K562 (cell line): ENCODE measurements around the gene PTPRR.

ENCODE experiments used
- ATF4 ChIP-seq: fragments of 450-650 bp; formaldehyde crosslinking; IDR thresholded peaks from 2 replicates; pipeline ENCODE4 v1.4.0; 2022; ENCODE audit warnings: mild to moderate bottlenecking, moderate library complexity
- CTCF ChIP-seq, 3 experiments: IDR thresholded peaks in 2 of 3; conservative IDR thresholded peaks in 1 of 3; 2 replicates each; pipeline ENCODE4 v1.5.1; 2011 to 2012; ENCODE audit warnings: low read length in 3 of 3, mild to moderate bottlenecking in 3 of 3, control low read depth in 2 of 3, improper control_type of control experiment in 1 of 3, inconsistent platforms in 1 of 3, low read depth in 1 of 3, mixed read lengths in 1 of 3, moderate library complexity in 1 of 3; ENCODE audit not compliant: insufficient read depth in 2 of 3
- EZH2 ChIP-seq: IDR thresholded peaks from 2 replicates; pipeline ENCODE4 v1.6.1; 2012; ENCODE audit warnings: low read depth, mild to moderate bottlenecking, inconsistent platforms, low read length, borderline replicate concordance
- FOXK2 ChIP-seq, 2 experiments: fragments of 450-650 bp; IDR thresholded peaks in 1 of 2; conservative IDR thresholded peaks in 1 of 2; 2 replicates each; pipeline ENCODE4 v1.6.1; 2016; ENCODE audit warnings: low read depth in 2 of 2, mild to moderate bottlenecking in 1 of 2
- JUNB ChIP-seq: fragments of 450-650 bp; formaldehyde crosslinking; conservative IDR thresholded peaks from 2 replicates; pipeline ENCODE4 v1.4.0; 2020; ENCODE audit warnings: mild to moderate bottlenecking
- LARP7 ChIP-seq: fragments of 450-650 bp; IDR thresholded peaks from 2 replicates; pipeline ENCODE4 v1.6.1; 2016
- MXI1 ChIP-seq: IDR thresholded peaks from 2 replicates; pipeline ENCODE4 v1.6.1; 2011; ENCODE audit warnings: low read depth, mild to moderate bottlenecking, improper control_type of control experiment, low read length
- NR2C2 ChIP-seq, 2 experiments: fragments of 200-800 bp in 1 of 2; sonication (Bioruptor generic) in 1 of 2; sonication (generic) in 1 of 2; formaldehyde crosslinking in 1 of 2; IDR thresholded peaks; 2 replicates each; pipeline versions ENCODE4 v1.6.1 to v1.8.0; 2016 to 2022; ENCODE audit warnings: mild to moderate bottlenecking in 1 of 2, missing compliant biosample characterization in 1 of 2, missing genetic modification characterization in 1 of 2, missing genetic modification reagents in 1 of 2
- YY1 ChIP-seq, 3 experiments: IDR thresholded peaks; 2 replicates each; pipeline ENCODE4 v1.6.1; 2011; ENCODE audit warnings: low read length in 2 of 3, mild to moderate bottlenecking in 2 of 3, moderate library complexity in 2 of 3, borderline replicate concordance in 1 of 3, control low read depth in 1 of 3, low read depth in 1 of 3; ENCODE audit not compliant: insufficient read depth in 3 of 3, insufficient replicate concordance in 2 of 3, control insufficient read depth in 1 of 3, insufficient read length in 1 of 3; ENCODE audit errors: extremely low read depth in 1 of 3
- ZBTB1 ChIP-seq: sonication (generic); formaldehyde crosslinking; IDR thresholded peaks from 2 replicates; pipeline ENCODE4 v1.8.1; 2023; ENCODE audit warnings: missing genetic modification reagents, low read depth, mild to moderate bottlenecking, borderline replicate concordance
- ZNF212 ChIP-seq: fragments of 450-650 bp; formaldehyde crosslinking; IDR thresholded peaks from 2 replicates; pipeline ENCODE4 v1.4.0; 2020; ENCODE audit warnings: mild to moderate bottlenecking
- ZNF740 ChIP-seq, 3 experiments: fragments of 200-800 bp in 1 of 3; sonication (Bioruptor generic) in 1 of 3; sonication (generic) in 1 of 3; formaldehyde crosslinking in 1 of 3; IDR thresholded peaks; 2 replicates each; pipeline versions ENCODE4 v1.6.1 to v1.8.0; 2016 to 2022; ENCODE audit warnings: mild to moderate bottlenecking in 2 of 3, missing compliant biosample characterization in 2 of 3, missing genetic modification characterization in 2 of 3, missing genetic modification reagents in 1 of 3

GRCh38 chr12:70809887-70810286, 110.7 kb downstream of the PTPRR start:
- TF ChIP-seq ATF4 (CRISPR knock-in tag) = no peak
- TF ChIP-seq ZNF740 (CRISPR knock-in tag; IDR thresholded peaks at IDR 0.05) = no peak
- TF ChIP-seq ZNF740 (tag; IDR thresholded peaks at IDR 0.05) = no peak
- no peak for TF ChIP-seq NR2C2 (CRISPR knock-in tag; IDR thresholded peaks at IDR 0.05)
- TF ChIP-seq NR2C2 (tag; IDR thresholded peaks at IDR 0.05) = no peak
- no peak for TF ChIP-seq YY1 (IDR thresholded peaks at IDR 0.05; ENCODE audit: borderline replicate concordance in 1 of 3, control insufficient read depth in 1 of 3, extremely low read depth in 1 of 3, insufficient read depth in 3 of 3, insufficient read length in 1 of 3, insufficient replicate concordance in 2 of 3, low read depth in 1 of 3, low read length in 2 of 3)
- TF ChIP-seq EZH2 = no peak
- TF ChIP-seq FOXK2 (conservative IDR thresholded peaks at IDR 0.05 in 1 of 2, IDR thresholded peaks at IDR 0.05 in 1 of 2; ENCODE audit: low read depth in 2 of 2) = no peak
- TF ChIP-seq ZBTB1 (CRISPR knock-in tag) = no peak
- TF ChIP-seq ZNF212 (CRISPR knock-in tag) = no peak
- TF ChIP-seq JUNB = no peak
- TF ChIP-seq LARP7 = no peak
- TF ChIP-seq MXI1 = no peak
- TF ChIP-seq CTCF (IDR thresholded peaks at IDR 0.05 in 2 of 3, conservative IDR thresholded peaks at IDR 0.05 in 1 of 3; ENCODE audit: insufficient read depth in 2 of 3, low read depth in 1 of 3, low read length in 3 of 3) = no peak
